Hindlimb muscle (tissue), 1 donor: ENCODE data around the gene GREB1. TPM values are rescaled to one million over a fixed set of nuclear protein-coding genes. Genes with fewer than 3 reads are reported as not detected.

Experiments
- DNase-seq: peaks from one replicate; pipeline ENCODE4 v3.0.0-alpha.2; 2013
- polyA plus RNA-seq: library from polyadenylated mRNA; unstranded; fragments of 120-200 nt; gene quantifications from one replicate; pipeline ENCODE4 v1.2.1, GENCODE V29; 2013; ENCODE audit not compliant: insufficient read length

Gene GREB1
- polyA plus RNA-seq, 1 donor = 13.8 TPM

DNA sequence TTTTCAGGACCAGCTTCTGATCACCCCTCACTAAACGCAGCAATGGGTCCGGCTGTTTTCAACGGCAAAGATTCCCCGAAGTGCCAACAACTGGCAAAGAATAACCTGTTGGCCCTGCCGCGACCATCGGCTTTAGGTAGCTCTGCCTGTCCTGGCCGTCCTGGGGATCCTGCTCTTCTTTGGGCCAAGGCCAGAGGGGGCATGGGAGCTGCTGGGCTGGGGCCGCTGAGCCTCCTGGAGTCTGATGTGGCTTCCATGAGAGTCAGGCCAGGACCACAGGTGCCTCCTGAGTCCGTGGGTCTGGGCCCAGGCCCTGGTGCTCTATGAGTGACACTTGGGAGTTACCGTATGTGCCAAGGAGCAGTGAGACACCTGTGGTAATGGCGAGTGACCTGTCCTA, 46.9 kb downstream of the GREB1 start:
- DNase-seq = no peak

DNA sequence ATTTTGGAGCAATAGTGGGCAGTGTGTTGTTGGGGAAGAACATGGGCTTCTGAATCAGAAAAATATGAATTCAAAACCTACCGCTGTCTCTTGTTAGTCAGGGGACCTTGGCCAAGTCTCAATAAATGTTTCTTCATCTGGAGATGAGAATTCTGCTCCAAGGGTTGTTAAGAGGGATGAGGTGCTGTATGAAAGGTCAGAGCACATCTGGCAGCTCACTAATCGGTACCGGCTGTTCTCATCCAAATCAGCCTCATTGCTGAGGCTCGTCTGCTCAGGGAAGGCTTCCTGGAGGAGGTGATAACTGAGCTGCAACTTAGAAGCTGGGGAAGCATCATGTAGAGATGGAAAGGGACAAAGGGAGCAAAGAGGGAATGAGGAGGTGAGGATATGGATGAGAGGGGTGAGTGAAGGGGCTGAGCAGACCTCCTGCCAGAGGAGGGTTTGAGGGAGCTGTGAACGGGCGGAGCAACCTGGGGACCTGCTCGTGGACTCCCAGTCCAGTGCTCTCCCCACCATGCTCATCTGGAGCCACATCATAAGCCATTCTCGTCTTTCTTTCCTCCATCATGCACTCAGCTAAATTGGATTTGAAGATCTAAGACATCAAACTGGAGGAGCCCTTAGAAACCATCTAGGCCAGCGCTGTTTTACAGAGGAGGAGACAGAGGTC, 47.4 kb downstream of the GREB1 start:
- DNase-seq = no peak

DNA sequence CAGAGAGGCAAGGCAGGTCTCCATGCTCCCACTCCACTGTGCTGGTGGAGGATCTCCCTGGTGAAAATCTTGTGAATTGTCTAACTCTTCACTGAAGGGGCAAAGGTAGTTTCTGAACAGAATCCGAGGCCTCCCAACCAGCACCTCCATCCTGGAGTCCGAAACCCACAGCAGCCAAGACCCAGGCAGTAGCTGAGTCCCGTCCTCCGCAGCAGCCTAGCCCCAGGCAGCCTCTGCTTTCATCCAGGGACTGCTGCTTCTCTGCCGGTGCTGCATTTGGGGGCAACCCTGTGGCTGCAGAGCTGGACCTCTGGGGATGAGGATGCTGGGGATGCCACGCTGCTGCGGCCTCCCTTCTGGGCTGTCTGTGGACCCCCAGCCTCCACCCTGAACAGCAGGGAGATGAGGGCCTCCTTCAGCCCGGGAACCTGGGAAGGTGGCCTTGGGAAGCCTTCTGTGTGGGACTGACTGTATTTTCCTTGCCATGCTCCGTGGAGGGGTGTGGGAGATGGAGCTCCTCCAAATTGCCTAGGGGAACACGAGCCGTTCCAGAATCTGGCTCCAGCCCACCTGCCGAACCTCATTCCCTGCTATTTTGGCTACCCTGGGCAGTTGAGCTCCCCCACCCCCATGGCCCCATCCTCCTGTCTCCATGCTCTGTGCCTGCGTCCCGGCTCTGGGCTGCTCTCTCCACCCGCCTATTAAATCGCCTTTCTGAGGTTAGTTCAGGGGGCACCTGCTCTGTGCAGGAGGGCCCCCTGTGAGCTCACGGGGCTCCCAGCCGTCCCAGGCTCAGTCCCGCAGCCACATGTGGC, 48.2 kb downstream of the GREB1 start:
- no peak for DNase-seq

DNA sequence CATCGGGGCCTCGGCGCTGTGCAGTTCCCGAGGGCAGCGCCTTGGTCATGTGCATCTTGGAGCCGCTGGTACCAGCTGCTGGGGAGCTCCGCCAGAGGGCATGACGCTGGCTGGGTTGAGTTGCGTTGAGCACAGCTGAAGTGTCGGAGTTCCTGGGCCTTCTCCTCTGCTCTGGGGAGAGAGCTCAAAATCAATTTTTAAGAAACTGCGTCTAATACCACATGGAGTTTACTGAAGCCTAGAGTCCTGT, 48.7 kb downstream of the GREB1 start:
- DNase-seq = no peak

DNA sequence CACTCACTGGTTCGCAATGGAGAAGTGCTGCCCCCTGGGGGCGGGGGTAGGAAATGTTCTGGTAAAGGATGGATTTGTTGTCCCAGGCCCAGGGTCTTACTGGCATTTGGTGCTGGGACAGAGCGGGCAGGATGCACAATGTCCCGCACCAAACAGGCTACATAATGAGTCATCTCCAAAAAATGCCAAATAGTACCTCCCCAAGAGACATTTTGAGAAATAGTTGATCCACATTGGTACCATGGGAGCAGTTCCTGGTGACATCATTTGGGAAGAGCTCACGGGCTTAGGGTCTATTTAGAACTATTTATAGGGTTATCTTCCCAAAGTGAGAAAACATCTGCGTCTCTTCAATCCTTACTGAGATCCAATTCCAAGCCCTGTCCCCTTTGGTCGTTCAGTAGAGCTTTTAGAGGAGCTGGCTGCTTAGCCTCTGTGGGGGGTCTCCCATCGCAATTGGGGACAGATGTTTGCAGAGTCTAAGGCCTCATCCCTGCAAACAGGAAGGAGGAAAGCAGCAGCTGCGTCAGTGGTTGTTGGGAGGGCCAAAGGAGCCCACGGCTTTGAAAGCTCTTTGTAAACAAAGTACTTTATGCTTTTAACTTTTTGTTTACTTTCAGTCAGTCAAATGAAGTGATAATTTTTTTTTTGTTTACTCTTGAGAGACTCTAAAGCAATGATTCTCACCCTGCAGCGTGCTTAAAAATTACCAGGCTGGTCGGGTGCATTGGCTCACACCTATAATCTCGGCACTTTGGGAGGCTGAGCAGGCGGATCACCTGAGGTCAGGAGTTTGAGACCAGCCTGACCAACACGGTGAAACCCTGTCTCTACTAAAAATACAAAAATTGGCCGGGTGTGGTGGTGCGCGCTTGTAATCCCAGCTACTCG, 49.3 kb downstream of the GREB1 start:
- DNase-seq = peak; percentile 80

DNA sequence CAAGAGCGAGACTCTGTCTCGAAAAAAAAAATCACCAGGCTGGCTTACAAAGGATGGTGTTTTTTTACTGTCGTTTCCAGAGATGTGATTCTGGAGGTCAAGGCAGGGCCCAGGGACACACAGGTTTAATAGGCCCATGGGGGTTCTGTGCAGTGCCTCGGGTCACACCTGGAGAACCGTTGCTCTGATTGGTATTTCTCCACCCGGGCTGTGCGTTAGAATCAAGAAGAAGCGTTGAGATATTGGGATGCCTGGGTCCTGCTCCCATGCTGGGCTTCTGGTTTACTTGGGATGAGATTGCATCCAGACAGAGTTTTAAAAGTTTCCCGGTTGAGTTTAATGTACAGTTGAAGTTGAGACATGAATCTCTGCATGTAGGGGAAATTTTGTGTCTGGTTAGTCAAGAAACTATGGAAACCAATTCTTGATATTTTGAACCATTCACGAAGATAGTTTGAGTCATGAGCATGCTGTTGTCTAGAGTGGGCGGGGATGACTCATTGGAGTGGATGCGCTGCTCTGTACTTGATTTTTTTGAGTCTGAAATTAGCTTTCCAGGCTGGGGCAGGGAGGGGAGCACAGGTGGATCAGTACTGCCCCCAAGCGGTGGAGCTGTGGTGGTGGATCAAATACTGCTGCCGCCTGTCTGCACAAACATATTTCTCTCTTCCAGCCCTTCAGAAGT, 50.1 kb downstream of the GREB1 start:
- DNase-seq = peak; percentile 89

DNA sequence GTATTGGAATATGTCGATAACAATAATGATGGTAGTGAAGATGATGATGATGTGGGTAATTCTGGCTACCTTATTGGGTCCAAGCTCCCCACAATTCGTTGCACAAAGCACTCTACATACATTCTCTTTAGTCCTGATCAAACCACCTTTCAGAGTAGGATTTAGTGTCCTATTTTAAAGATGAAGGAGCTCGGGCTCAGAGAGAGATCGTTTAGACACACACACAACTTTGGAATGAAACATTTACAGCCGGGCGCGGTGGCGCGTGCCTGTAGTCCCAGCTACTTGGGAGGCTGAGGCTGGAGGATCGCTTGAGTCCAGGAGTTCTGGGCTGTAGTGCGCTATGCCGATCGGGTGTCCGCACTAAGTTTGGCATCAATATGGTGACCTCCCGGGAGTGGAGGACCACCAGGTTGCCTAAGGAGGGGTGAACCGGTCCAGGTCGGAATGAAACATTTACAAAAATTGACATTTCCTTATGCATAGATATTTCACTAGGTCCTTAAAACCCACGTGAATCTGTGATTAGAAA, 50.7 kb downstream of the GREB1 start:
- DNase-seq = no peak

DNA sequence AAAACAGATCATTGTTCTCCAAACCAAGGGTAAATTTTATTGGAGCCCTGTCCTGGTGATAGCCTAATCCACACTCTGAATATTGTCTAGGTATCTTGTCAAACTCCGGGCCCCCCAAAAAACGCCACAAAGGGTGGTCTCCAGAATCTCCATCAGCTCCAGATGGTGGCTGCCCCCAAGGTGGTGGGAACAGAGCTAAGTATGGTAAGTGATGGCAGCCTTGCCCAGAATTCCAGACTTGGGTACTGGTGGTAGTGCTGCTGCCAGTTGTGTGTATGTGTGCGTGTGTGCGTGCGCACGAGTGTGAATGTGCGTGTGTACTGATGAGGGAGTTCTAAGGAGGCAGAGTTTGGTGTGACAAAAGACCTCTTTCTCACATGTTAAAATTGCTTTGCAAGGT, 51.2 kb downstream of the GREB1 start:
- no peak for DNase-seq

DNA sequence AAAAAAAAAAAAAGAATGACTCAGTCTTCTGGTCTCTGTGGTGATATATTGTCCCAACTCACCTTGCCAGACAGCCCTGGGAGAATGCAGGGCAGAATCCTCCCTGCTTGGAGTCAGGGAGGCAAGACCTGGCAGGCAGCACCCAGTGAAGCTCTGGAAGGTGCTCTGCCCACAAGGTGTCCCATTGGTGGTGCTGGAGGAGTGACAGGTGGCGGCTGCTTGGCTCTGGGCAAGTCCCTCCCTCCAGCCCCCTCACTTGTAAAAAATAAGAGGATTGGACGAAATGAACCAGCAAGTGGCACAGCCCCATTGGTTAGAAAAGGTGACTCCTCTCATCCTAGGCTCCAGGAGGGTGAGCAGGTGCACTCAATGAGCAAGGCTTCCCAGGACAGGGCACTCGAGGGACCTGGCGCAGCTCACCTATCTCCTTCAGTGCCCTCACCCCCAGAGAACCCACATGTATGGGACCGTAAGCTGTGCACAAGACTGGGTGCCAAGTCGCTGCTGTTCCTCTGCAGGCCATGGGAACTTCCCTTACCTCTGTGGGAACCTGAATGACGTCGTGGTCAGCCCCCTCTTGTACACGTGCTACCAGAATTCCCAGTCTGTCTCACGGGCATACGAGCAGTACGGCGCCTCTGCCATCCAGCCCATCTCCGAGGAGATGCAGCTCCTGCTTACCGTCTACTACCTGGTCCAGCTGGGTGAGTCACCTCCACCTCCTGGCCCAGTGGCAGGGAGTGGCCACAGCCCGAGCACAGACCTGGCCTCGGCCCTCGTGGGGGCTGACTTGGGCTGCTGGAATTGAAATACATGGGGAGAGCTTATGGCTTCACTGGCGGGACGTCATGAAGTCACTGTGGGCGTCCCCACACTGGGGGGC, 54.6 kb downstream of the GREB1 start:
- DNase-seq = no peak

DNA sequence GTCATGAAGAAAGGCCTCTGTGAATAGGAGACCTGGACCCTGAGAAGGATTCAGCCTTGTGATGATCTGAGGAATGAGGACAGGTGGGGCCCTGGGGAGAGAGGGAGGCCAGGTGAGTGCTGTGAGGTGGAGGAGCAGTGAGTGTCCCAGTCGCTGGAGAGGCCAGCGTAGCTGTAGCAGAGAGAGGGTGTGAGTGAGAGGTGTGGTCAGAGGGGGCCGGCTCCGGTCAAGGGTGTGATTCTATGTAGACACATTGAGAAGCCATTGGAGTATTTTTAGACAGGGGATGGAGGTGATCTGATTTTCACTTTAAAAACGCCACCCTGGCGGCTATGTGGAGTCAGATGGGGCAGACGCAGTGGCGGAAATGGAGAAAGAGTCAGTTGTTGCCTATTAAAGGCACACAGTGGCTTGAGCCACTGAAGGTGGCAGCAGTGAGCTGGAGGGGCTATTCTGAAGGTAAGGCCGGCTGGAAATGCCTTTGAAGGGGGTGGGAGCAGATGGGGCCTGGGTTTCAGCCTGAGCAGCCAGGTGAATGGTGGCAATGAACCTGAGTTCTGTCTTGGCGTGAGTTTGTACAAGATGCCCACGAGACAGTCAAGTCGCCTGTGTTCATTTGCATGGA, 55.6 kb downstream of the GREB1 start:
- no peak for DNase-seq

DNA sequence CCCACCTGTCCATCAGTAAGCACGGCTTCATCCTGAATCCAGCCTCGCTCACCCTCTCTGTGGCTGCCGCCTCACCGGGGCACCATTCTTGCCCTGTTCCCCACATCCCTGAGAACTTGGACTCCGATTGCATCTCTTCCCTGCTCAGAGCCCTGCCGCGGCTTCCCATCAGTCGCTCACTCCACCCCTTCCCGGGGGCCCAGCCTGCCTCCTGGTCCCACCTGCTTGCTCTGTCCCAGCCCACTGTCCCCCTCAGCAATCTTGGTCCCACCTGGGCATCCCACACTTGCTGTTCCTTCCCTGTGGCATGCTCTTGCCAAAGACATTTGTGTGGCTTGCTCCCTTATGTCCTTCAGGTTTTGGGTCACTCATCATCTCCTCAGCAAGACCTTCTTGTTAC, 56.3 kb downstream of the GREB1 start:
- DNase-seq = no peak

DNA sequence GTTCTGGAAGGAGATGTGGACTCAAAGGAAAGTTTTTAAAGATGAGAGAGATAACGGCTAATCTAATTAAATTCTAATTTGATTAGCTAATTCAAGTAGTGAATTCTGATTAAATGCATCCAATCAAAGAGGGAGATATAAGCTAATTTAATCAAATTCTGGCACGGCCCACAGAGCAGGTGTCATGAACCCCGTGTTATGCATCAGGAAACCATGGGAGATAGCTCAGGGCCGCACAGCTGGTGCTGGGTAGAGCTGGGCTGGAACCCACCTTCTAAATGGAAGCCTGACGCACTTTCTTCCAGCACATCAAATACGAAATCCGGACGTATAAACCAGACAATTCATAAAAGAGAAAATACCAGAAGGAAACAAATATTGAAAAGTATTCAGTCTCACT, 57.2 kb downstream of the GREB1 start:
- no peak for DNase-seq

DNA sequence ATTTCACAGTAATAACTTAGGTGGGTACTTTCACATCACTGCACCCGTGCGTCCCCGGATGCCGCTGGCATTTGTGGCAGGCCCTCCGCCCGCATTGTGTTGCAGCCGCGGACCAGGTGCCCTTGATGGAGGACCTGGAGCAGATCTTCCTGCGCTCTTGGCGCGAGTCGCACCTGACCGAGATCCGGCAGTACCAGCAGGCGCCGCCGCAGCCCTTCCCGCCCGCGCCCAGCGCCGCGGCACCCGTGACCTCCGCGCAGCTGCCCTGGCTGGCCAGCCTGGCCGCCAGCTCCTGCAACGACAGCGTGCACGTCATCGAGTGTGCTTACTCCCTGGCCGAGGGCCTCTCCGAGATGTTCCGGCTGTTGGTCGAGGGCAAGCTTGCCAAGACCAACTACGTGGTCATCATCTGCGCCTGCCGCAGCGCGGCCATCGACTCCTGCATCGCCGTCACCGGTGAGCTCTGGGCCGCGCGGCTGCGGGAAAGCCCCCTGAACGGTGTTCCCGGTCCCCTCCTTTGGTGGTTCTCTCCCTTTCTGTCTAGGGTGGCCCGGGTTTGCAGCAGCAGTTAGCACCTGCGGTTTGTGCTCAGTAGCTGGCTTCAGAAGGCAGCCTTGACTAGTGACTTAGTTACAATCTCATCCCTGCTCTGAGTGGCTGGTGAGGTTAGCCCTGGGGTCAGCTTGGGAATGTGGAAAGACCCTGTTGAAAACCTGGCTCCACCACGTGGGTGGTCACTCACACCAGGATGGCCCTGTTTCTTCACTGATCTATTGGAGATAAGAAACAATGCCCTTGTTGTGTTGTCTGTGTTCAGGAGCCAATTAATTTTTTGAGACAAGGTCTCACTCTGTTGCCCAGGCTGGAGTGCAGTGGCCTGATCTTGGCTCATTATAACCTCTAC, 59.1 kb downstream of the GREB1 start:
- DNase-seq = no peak

DNA sequence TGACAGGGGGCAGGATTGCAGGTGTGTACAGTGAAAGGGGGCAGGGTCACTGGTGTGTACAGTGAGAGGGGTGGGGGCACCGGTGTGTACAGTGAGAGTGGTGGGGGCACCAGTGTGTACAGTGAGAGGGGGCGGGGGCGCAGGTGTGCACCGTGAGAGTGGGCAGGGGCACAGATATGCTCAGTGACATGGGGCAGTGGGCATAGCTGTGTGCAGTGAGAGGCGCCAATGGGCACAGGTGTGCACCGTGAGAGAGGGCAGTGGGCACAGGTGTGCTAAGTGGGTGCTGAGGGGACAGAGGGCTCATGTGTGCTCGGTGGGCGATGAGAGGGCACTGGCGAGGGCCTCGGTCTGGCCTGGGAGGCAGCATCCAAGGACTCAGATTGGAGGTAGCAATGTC, 63.0 kb downstream of the GREB1 start:
- no peak for DNase-seq

DNA sequence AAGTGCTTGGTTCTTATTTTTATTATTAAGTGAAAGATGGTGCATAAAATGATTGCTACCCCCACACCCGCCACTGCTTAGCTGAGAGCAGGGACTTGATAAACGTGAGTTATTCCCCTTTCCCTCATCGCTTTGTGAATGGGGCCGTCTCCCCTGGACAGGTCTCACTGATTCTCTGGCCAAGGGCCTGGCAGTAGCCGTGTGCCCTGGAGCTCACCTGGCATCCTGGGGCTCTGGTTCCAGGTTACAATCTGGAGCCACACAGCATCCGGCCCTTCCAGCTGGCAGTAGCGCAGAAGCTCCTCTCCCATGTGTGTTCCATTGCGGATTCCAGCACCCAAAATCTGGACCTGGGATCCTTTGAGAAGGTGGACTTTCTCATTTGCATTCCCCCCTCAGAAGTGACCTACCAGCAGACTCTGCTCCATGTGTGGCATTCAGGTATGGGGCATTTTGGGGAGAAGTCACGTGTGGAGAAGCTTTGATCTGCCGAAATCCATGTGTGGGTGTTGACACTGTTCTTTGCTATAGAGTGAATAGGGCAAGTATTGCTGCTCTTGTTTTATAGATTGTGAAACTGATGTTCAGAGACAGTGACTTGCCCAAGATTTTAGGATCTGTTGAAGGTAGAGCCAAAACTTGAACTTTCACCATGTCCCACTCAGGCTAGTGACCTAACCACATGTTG, 63.8 kb downstream of the GREB1 start:
- no peak for DNase-seq

DNA sequence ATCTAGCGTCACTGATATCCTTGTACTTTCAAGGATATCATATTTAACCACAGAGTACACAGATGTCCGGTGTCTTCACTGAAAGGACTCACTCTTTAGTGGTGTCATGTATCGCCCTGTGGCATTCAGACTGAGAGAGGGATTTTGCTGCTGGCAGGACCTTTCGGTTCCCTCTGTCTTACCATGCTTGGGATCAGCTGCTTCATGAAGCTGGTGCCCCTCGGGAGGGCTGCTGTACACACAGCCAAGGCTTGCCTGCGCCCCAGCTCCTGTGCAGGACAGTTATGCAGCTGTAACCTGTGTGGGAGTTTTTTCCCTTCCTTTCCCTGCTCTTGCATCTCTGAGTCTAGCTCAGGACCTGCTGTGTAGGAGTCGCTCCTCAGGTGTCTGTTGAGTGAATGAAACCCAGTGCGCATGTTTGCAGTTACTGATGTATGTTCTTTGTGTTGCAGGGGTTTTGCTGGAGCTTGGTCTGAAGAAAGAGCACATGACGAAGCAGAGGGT, 64.4 kb downstream of the GREB1 start:
- DNase-seq = no peak

DNA sequence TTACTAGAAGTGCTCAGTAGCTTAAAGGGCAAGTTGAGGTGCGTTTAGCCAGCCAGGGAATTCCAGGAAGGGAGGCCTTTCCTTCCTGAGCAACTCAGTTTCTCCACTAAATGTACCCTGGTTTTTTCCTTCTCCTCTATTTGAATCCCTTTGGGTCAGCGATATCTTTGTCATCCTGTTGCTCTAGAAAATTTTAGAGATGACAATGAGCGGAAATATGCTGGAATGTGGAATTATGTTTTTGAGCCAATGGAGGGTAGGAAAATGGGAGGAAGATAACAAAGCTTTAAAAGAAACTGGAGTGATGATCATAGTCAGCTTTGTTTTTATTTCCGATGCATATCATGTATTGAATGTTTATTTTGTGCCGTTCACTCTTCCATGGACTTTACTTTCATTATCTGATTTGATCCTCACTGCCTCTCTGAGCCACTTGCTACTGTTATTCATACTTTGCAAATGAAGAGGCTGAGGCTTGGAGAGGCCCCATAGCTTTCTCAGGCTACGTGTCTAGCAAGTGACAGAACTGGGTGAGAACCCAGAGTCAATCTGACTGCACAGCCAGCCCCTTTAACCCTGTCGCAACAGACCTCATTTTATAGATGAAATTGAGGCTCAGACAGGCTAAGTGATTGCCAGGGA, 68.8 kb downstream of the GREB1 start:
- DNase-seq = no peak

DNA sequence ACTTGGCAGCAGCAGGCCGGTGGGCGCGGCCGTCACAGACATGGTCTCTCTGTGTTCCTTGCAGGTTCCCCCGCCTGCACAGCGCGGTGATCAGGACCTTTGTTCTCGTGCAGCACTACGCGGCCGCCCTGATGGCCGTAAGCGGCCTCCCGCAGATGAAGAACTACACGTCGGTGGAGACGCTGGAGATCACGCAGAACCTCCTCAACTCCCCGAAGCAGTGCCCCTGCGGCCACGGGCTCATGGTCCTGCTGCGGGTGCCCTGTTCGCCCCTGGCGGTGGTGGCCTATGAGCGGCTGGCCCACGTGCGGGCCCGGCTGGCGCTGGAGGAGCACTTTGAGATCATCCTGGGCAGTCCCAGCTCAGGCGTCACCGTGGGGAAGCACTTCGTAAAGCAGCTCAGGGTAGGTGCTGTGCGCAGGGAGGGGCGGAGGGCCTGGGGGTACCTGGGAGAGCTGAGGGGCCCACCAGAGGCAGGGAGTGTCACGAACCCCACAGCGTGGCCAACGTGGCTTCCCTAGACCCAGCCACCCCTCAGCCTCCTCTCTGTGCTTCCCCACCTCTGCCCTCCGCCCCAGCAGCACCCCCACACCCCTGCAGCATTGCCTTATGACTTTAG, 76.9 kb downstream of the GREB1 start:
- no peak for DNase-seq
